ENCODE results near the gene DGKD.
"Not testable (repeated sequence)": the region's sequence is repeated elsewhere in the genome, so short reads cannot be mapped to it uniquely, and the experiment has no call there.

DGKD gene

GRCh38 chr2:233332125-233332524 is 22.2 kb upstream of the DGKD start:
- intact Hi-C loops (cut with DNase I): no loop called here
- no peak for DNase-seq

DNA sequence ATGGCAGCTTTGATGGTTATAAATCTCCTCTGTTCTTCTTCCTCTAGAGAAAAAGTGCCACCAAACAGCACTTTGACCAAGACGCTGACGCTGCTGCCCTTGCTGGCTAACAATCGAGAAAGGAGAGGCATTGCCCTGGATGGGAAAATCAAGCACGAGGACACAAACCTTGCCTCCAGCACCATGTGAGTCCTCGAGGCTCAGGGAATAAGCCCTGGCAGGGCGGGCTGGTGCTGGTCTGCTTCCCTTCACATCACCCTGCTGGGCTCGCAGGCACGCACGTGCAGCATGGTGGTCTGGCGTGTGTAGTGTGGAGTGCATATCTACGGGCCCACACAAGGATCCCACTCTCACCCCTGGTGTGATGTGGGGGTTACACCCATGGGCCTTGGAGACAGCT is 19.4 kb upstream of the DGKD start:
- intact Hi-C loops (cut with DNase I): no loop called here
- no peak for DNase-seq

DNA sequence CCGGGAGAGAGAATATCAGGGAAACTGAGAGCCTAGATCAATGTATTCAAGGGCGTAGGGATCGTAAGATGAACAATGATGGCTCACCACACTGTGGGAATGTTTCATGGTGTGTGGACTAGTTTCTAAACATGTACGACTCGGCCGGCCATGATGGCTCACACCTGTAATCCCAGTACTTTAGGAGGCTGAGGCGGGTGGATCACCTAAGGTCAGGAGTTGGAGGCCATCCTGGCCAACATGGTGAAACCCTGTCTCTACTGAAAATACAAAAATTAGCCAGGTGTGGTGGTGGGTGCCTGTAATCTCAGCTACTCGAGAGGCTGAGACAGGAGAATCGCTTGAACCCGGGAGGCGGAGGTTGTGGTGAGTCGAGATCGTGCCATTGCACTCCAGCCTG is 18.2 kb upstream of the DGKD start:
- intact Hi-C loops (cut with DNase I); DNase-seq: not testable (repeated sequence)

- no peak for DNase-seq
- intact Hi-C loops (cut with DNase I): no loop called here
Measured at GRCh38 chr2:233336541-233336940, 17.8 kb upstream of the DGKD start.

GRCh38 chr2:233338046-233338445 is 16.2 kb upstream of the DGKD start:
- intact Hi-C loops (cut with DNase I): no loop called here
- no peak for DNase-seq

GRCh38 chr2:233338812-233339368 is 15.4 kb upstream of the DGKD start:
- intact Hi-C loops (cut with DNase I): no loop called here
- DNase-seq: no peak

GRCh38 chr2:233339427-233339826 is 14.9 kb upstream of the DGKD start:
- intact Hi-C loops (cut with DNase I): no loop called here
- no peak for DNase-seq

GRCh38 chr2:233341296-233341695 is 13.0 kb upstream of the DGKD start:
- no peak for DNase-seq
- intact Hi-C loops (cut with DNase I): no loop called here

DNA sequence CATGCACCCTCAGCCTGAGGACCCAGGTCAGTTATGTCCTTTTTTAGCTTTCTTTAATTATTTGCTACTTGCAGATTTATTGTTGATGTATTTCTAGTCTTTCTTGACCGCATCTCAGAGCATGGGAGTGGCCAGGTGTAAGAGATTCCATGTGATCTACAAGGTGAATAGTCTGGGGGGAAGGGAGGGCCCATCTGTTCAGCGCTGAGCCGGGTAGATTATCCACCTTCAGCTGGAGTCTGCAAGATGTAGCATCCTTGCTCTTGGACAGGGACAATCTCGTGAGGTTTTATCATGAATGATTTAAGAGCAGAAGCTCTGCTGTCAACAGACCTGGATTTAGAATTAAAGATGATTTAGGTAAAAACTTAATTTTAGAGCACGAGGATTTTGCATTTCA is 12.0 kb upstream of the DGKD start:
- intact Hi-C loops (cut with DNase I): no loop called here
- DNase-seq: peak in 2 of 42 donors; percentile 11 to 21

DNA sequence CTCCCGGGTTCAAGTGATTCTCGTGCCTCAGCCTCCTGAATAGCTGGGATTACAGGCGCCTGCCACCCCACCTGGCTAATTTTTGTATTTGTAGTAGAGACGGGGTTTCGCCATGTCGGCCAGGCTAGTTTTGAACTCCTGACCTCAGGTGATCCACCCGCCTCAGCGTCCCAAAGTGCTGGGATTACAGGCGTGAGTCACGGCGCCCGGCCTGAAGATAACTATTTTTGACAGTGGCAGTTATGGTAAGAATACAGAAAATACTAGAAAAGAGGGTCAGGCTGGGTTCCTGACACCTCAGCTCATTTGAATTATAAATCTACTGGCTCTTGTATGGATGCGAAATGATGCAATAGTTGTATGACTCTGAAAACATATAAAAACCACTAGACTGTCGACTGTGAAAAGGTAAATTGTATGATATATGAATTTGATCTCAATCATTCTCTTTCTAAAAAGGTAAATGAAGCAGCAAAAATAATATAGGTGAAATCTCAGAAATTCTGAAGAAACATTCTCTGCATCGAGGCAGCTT is 11.1 kb upstream of the DGKD start:
- intact Hi-C loops (cut with DNase I): no loop called here
- DNase-seq: peak in 2 of 42 donors; percentile 24 to 36

- DNase-seq: peak in 1 of 42 donors; percentile 44
- intact Hi-C loops (cut with DNase I): no loop called here
Measured at GRCh38 chr2:233346376-233346775, 7.9 kb upstream of the DGKD start.

- DNase-seq: peak in 16 of 42 donors; percentile 24 to 75 (median 49)
- intact Hi-C loops (cut with DNase I): no loop called here
Measured at GRCh38 chr2:233346930-233347329, 7.4 kb upstream of the DGKD start.

- intact Hi-C loops (cut with DNase I): no loop called here
- DNase-seq: peak; percentile 44 to 91 (median 79)
Measured at GRCh38 chr2:233349005-233349998, 5.0 kb upstream of the DGKD start.

GRCh38 chr2:233350708-233351107 is 3.6 kb upstream of the DGKD start:
- intact Hi-C loops (cut with DNase I): loop anchor here (5.0 to 10.0 kb wide), 2 partner anchors 37 to 84 kb away; no protein-coding TSS in a partner anchor
- peak in 40 of 42 donors; percentile 31 to 93 (median 71) for DNase-seq

DNA sequence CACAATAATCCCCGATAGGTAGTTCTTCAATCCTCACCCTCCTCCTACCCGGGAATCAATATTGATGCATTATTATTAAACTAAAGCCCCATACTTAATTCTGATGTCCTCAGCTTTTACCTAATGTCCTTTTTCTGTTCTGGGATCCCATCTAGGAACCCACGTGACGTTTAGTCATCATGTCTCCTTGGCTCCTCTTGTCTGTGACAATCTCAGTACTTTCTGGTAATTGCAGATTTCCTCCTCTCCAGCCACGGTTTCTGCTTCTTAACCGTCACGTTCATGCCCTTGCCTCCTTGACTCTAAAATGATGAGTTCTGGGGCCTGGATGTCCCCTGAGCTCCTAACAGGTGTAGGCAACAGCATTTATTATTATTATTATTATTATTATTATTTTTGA is 2.9 kb upstream of the DGKD start:
- no peak for DNase-seq
- intact Hi-C loops (cut with DNase I): loop anchor here (5.0 to 10.0 kb wide), 2 partner anchors 36 to 83 kb away; no protein-coding TSS in a partner anchor

GRCh38 chr2:233352141-233352842 is 2.0 kb upstream of the DGKD start:
- intact Hi-C loops (cut with DNase I): loop anchor here (5.0 to 10.0 kb wide), 2 partner anchors 35 to 83 kb away; no protein-coding TSS in a partner anchor
- DNase-seq: no peak

GRCh38 chr2:233353101-233353768 is 1.1 kb upstream of the DGKD start:
- intact Hi-C loops (cut with DNase I): loop anchor here (5.0 to 10.0 kb wide), 2 partner anchors 34 to 82 kb away; no protein-coding TSS in a partner anchor
- no peak for DNase-seq

DNA sequence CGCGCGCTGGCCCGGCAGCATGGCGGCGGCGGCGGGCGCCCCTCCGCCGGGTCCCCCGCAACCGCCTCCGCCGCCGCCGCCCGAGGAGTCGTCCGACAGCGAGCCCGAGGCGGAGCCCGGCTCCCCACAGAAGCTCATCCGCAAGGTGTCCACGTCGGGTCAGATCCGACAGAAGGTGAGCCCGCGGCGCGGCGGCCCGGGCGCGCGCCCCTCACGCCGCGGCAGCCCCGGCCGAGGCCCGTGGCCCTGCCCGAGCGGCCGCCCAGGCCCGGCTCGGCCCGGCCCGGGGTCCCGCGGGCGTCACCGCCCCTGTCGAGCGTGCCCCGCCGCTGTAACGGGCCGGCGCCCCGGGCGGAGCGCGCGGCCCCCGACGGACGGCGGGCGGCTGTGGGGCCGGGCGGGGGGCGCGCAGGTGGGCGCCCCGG is 218 bp downstream of the DGKD start:
- intact Hi-C loops (cut with DNase I): loop anchor here (5.0 to 10.0 kb wide), 2 partner anchors 33 to 80 kb away; no protein-coding TSS in a partner anchor
- peak in 1 of 42 donors; percentile 49 for DNase-seq

All from head of caudate nucleus (tissue), 42 donors.